ENCODE data around the gene NDRG4.

- TF ChIP-seq CTCF (IDR thresholded peaks at IDR 0.05) (no peak), POLR2A (IDR thresholded peaks at IDR 0.05) (no peak)
Measured at GRCh38 chr16:58518980-58519368, 19.0 kb downstream of the NDRG4 start.
